Body of pancreas (tissue), 4 donors: Measurements from ENCODE around the gene SORCS1. TPM values are rescaled to one million over a fixed set of nuclear protein-coding genes. Genes with fewer than 3 reads are reported as not detected.

Source experiments
- ATAC-seq: fragments of 150-250 bp; one replicate; pipeline ENCODE4 v1.9.1; 2016
- DNase-seq, 4 donors: peaks; one replicate each; pipeline ENCODE4 v3.0.0-alpha.2; 2019
- H3K27ac ChIP-seq, 4 donors: fragments of 200-600 bp; sonication (generic); 1 replicate in 3 of 4; 2 replicates in 1 of 4; pipeline versions ENCODE4 v1.5.1 to v1.6.1; 2016 to 2019; ENCODE audit warnings: mild to moderate bottlenecking in 1 of 4, mixed read lengths in 1 of 4, moderate library complexity in 1 of 4
- H3K27me3 ChIP-seq, 2 donors: fragments of 200-600 bp; sonication (generic); one replicate each; pipeline ENCODE4 v1.6.0; 2016; ENCODE audit warnings: mild to moderate bottlenecking in 1 of 2
- H3K36me3 ChIP-seq, 2 donors: fragments of 200-600 bp; sonication (generic); replicated peaks in 1 of 2; 2 replicates each; pipeline ENCODE4 v1.5.1; 2016; ENCODE audit warnings: low read depth in 2 of 2; ENCODE audit not compliant: insufficient read depth in 1 of 2
- H3K4me1 ChIP-seq: fragments of 200-600 bp; sonication (generic); one replicate; pipeline ENCODE4 v1.6.0; 2016
- H3K4me3 ChIP-seq, 2 donors: fragments of 200-600 bp; sonication (generic); 1 replicate in 1 of 2; 2 replicates in 1 of 2; pipeline ENCODE4 v1.5.1; 2016 to 2019
- H3K9me3 ChIP-seq, 3 donors: fragments of 200-600 bp; sonication (generic); 1 replicate in 2 of 3; 2 replicates in 1 of 3; pipeline ENCODE4 v1.5.1; 2016
- POLR2A ChIP-seq, 3 donors: fragments of 450-650 bp; IDR thresholded peaks; one replicate each; pipeline ENCODE4 v1.6.1; 2016; ENCODE audit warnings: antibody characterized with exemption in 3 of 3, mild to moderate bottlenecking in 2 of 3
- WGBS, 2 donors: methylation state at CpG; one replicate each; pipeline ENCODE4 v1.1.5; 2017; 5-methylcytosine and 5-hydroxymethylcytosine counted together
- intact Hi-C: fragments of 100-400 bp; cut with DNase I; formaldehyde crosslinking; loops from one replicate; pipeline ENCODE4 v1.15.1; 2023
- total RNA-seq, 2 donors: library from RNA; depleted of rRNA; stranded (reverse); fragments of >200 nt; gene quantifications; one replicate each; pipeline ENCODE4 v1.1.0, GENCODE V29; 2016
- TF ChIP-seq, protein P1 (sequence below), 7 experiments: fragments of 450-650 bp in 4 of 7; fragments of 200-600 bp in 3 of 7; sonication (generic) in 3 of 7; IDR thresholded peaks; one replicate each; pipeline ENCODE4 v1.5.1; 2016 to 2019; ENCODE audit warnings: antibody characterized with exemption in 7 of 7

The SORCS1 gene
- total RNA-seq, 2 donors from 2014 or later: 1.3 to 6.0 TPM

DNA sequence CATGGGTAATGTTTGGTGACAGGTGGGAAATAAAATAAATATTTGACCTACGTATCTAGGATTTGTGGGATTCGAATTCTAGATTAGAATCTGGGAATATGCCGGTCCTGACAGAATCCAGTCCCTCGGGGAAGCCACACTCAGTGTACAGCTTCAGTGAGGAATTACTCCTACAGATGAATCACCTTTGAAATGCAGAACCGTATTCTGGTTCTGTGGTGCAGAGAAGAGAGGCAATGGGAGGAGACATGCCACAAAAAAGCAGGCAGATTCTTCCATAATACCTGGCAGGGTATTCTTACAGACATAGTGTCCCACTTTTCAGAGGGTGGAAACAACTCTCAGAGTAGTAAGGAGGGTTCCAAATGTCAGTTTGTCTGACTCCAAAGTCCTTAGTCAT is 286.9 kb downstream of the SORCS1 start:
- no peak for DNase-seq
- intact Hi-C loops: no loop called here
- WGBS, 2 donors: 60 to 79% methylated on average over 5 of the region's 5 CpGs

DNA sequence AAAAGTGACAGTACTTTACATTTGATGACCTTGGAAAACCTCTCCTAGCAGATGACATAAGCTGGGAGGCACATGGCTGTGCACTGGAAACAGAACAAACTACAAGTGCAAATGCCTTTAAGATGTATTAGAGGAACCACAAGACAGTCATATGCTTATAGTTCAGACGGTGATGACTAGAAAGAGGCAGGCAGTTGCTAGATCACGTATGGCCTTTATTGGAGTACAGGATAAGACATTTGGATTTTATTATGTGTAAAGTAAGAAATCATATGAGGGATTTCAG is 290.0 kb downstream of the SORCS1 start:
- H3K36me3 ChIP-seq: no peaks in the 10 kb centered on the region
- no peak for DNase-seq
- no peaks in the 10 kb centered on the region for H3K9me3 ChIP-seq
- H3K4me3 ChIP-seq: no peak overlapping the region
- H3K27me3 ChIP-seq: no peaks in the 10 kb centered on the region
- peaks cover 4% of the 10 kb centered on the region for H3K4me1 ChIP-seq
- TF ChIP-seq, protein P1, sequence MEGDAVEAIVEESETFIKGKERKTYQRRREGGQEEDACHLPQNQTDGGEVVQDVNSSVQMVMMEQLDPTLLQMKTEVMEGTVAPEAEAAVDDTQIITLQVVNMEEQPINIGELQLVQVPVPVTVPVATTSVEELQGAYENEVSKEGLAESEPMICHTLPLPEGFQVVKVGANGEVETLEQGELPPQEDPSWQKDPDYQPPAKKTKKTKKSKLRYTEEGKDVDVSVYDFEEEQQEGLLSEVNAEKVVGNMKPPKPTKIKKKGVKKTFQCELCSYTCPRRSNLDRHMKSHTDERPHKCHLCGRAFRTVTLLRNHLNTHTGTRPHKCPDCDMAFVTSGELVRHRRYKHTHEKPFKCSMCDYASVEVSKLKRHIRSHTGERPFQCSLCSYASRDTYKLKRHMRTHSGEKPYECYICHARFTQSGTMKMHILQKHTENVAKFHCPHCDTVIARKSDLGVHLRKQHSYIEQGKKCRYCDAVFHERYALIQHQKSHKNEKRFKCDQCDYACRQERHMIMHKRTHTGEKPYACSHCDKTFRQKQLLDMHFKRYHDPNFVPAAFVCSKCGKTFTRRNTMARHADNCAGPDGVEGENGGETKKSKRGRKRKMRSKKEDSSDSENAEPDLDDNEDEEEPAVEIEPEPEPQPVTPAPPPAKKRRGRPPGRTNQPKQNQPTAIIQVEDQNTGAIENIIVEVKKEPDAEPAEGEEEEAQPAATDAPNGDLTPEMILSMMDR (IDR thresholded peaks at IDR 0.05): no peak
- intact Hi-C loops: no loop called here
- no peak overlapping the region for H3K27ac ChIP-seq
- whole genome bisulfite sequencing, 2 donors: 79 to 82% methylated on average over 2 of the region's 2 CpGs
- no peak for ATAC-seq

More for the DNA sequence above, 286.9 kb downstream of the SORCS1 start:
- TF ChIP-seq POLR2A (IDR thresholded peaks at IDR 0.05): no peak
- TF ChIP-seq, protein P1 (IDR thresholded peaks at IDR 0.05): no peak
- Histone ChIP-seq H3K4me1 (peaks cover 4% of the 10 kb centered on the region), H3K27me3 (no peaks in the 10 kb centered on the region), H3K4me3 (no peak overlapping the region), H3K27ac (no peak overlapping the region), H3K36me3 (no peaks in the 10 kb centered on the region), H3K9me3 (no peaks in the 10 kb centered on the region)
- ATAC-seq: no peak

DNA sequence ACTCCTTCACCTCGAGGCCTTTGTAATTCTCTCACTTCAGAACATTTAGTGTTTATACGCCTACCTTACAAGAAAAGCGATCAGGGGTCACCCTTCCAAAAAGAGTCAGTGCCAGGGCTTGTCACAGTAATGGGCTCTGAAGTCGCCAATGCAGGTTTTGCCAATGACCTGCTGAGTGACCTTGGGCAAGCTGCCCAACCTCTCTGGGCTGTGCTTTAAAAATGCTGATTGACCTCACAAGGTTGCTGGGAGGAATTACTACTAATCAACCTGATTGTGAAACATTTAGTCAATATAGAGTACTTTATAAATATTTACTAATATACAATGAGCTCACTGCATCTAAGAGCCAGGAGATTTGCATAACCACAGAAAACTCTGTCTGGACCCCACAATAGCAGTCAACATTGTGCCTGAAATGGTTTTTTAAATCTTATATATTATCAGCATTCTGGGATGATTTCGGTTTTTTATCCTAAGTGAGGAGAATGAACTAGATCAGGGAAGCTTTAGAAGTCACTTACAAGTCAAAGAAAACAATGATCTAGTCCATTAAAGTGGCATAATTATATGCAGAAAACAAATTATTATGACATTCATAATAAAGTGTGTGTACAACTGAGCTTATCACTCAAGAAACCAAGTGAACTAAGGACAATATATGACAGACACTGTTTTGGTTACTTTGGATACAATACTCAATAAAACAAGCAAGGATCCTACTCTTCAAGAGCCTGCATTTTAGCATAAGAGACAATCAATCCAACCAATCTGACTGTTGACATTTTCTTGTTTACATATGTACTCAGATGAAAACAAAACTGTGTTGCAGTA is 290.5 kb downstream of the SORCS1 start:
- peak; percentile 11 to 66 (median 30) for DNase-seq
- intact Hi-C loops: no loop called here
- WGBS, 2 donors: 44 to 48% methylated on average over 5 of the region's 5 CpGs

DNA sequence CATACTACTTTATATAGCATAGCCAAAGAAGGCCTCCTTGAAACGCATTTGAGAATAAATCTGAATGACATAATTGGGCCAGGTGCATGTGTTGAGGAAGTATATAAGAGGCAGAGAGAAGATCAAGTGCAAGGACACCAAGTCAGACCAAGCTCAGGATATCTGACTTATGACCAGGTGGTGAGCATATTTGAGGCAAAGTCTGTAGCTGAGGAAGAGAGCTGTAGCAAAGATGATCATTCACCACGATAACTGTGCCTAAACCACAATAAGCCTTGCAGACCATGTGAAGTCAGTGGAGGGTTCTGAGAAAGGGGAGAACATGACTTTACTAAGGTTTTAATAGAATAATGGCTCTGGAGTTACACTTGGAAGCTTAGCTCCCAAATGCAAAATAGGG is 292.3 kb downstream of the SORCS1 start:
- TF ChIP-seq, protein P1 (IDR thresholded peaks at IDR 0.05): no peak
- no peak for TF ChIP-seq POLR2A (IDR thresholded peaks at IDR 0.05)
- intact Hi-C loops: no loop called here
- Histone ChIP-seq H3K4me1 (peaks cover 4% of the 10 kb centered on the region), H3K27me3 (no peaks in the 10 kb centered on the region), H3K9me3 (no peaks in the 10 kb centered on the region), H3K4me3 (no peak overlapping the region), H3K27ac (no peak overlapping the region), H3K36me3 (no peaks in the 10 kb centered on the region)
- DNase-seq (no peak), ATAC-seq (no peak)
- 45 to 63% methylated on average over 2 of the region's 2 CpGs for WGBS, 2 donors

More for the DNA sequence above, 290.5 kb downstream of the SORCS1 start:
- Histone ChIP-seq H3K36me3 (no peaks in the 10 kb centered on the region), H3K4me1 (peaks cover 4% of the 10 kb centered on the region), H3K27ac (no peak overlapping the region), H3K4me3 (no peak overlapping the region), H3K9me3 (no peaks in the 10 kb centered on the region), H3K27me3 (no peaks in the 10 kb centered on the region)
- ATAC-seq: peak; percentile 40
- TF ChIP-seq, protein P1 (IDR thresholded peaks at IDR 0.05): no peak
- no peak for TF ChIP-seq POLR2A (IDR thresholded peaks at IDR 0.05)
